ENCODE measurements around the gene LYRM4. TPM values are rescaled to one million over a fixed set of nuclear protein-coding genes. Genes with fewer than 3 reads are reported as not detected.
A peak's percentile ranks its signal among the peaks of the same experiment; 100 is the strongest.

LYRM4 gene
- total and polyA plus RNA-seq, 2 donors (not counting 1 experiment from before 2014, with no cell fraction given), result 14.5 to 31.9 TPM

GRCh38 chr6:5078121-5078669 is 182.6 kb downstream of the LYRM4 start:
- H3K27me3 ChIP-seq (ENCODE audit: control insufficient read depth, insufficient read depth, low read length), result no peaks in the 10 kb centered on the region
- no peak overlapping the region for H3K9ac ChIP-seq (ENCODE audit: insufficient read depth, low read length)
- H2AFZ ChIP-seq (ENCODE audit: low read length), result no peak overlapping the region
- DNase-seq (ENCODE audit: low read depth in 2 of 2), result peak in 1 of 2 donors; percentile 24
- H3K4me3 ChIP-seq (replicated peaks in 1 of 4; ENCODE audit: control extremely low read depth in 1 of 4, insufficient read depth in 1 of 4, low read depth in 3 of 4, low read length in 4 of 4), result no peak overlapping the region
- no peak overlapping the region for H3K27ac ChIP-seq (ENCODE audit: insufficient read depth, low read length)
- TF ChIP-seq CTCF (conservative IDR thresholded peaks at IDR 0.05 in 1 of 2, IDR thresholded peaks at IDR 0.05 in 1 of 2; ENCODE audit: low read depth in 1 of 2, low read length in 2 of 2) (peak in 1 of 2 donors; percentile 17), EZH2 (IDR thresholded peaks at IDR 0.05; ENCODE audit: low read length, missing control alignments) (no peak)
- H3K79me2 ChIP-seq (ENCODE audit: control insufficient read depth, insufficient read depth, low read length), result no peaks in the 10 kb centered on the region
- no peaks in the 10 kb centered on the region for H4K20me1 ChIP-seq (ENCODE audit: control insufficient read depth, extremely low read depth, insufficient read depth, low read length)
- no peaks in the 10 kb centered on the region for H3K9me3 ChIP-seq (ENCODE audit: control insufficient read depth, insufficient read depth, low read depth, low read length)
- no peaks in the 10 kb centered on the region for H3K36me3 ChIP-seq (ENCODE audit: control insufficient read depth, insufficient read depth, low read length)
- no peak overlapping the region for H3K4me2 ChIP-seq (ENCODE audit: extremely low read depth, insufficient read depth, low read length)
- H3K4me1 ChIP-seq (ENCODE audit: control insufficient read depth, extremely low read depth, insufficient read depth, low read length), result peaks cover 12% of the 10 kb centered on the region

- no peaks in the 10 kb centered on the region for H3K36me3 ChIP-seq (ENCODE audit: control insufficient read depth, insufficient read depth, low read length)
- TF ChIP-seq CTCF (conservative IDR thresholded peaks at IDR 0.05 in 1 of 2, IDR thresholded peaks at IDR 0.05 in 1 of 2; ENCODE audit: low read depth in 1 of 2, low read length in 2 of 2) (no peak), EZH2 (IDR thresholded peaks at IDR 0.05; ENCODE audit: low read length, missing control alignments) (no peak)
- DNase-seq (ENCODE audit: low read depth in 2 of 2), result no peak
- H3K79me2 ChIP-seq (ENCODE audit: control insufficient read depth, insufficient read depth, low read length), result no peaks in the 10 kb centered on the region
- H3K27me3 ChIP-seq (ENCODE audit: control insufficient read depth, insufficient read depth, low read length), result no peaks in the 10 kb centered on the region
- H4K20me1 ChIP-seq (ENCODE audit: control insufficient read depth, extremely low read depth, insufficient read depth, low read length), result no peaks in the 10 kb centered on the region
- no peak overlapping the region for H3K4me3 ChIP-seq (replicated peaks in 1 of 4; ENCODE audit: control extremely low read depth in 1 of 4, insufficient read depth in 1 of 4, low read depth in 3 of 4, low read length in 4 of 4)
- no peak overlapping the region for H2AFZ ChIP-seq (ENCODE audit: low read length)
- no peak overlapping the region for H3K27ac ChIP-seq (ENCODE audit: insufficient read depth, low read length)
- H3K4me1 ChIP-seq (ENCODE audit: control insufficient read depth, extremely low read depth, insufficient read depth, low read length), result peaks cover 3% of the 10 kb centered on the region
- H3K9me3 ChIP-seq (ENCODE audit: control insufficient read depth, insufficient read depth, low read depth, low read length), result no peaks in the 10 kb centered on the region
- H3K9ac ChIP-seq (ENCODE audit: insufficient read depth, low read length), result no peak overlapping the region
- H3K4me2 ChIP-seq (ENCODE audit: extremely low read depth, insufficient read depth, low read length), result no peak overlapping the region
Observed at GRCh38 chr6:5076931-5077330, 183.8 kb downstream of the LYRM4 start.

GRCh38 chr6:5073992-5074391 is 186.8 kb downstream of the LYRM4 start:
- no peak overlapping the region for H3K27ac ChIP-seq (ENCODE audit: insufficient read depth, low read length)
- H3K4me3 ChIP-seq (replicated peaks in 1 of 4; ENCODE audit: control extremely low read depth in 1 of 4, insufficient read depth in 1 of 4, low read depth in 3 of 4, low read length in 4 of 4), result no peak overlapping the region
- TF ChIP-seq EZH2 (IDR thresholded peaks at IDR 0.05; ENCODE audit: low read length, missing control alignments) (no peak), CTCF (conservative IDR thresholded peaks at IDR 0.05 in 1 of 2, IDR thresholded peaks at IDR 0.05 in 1 of 2; ENCODE audit: low read depth in 1 of 2, low read length in 2 of 2) (no peak)

More at GRCh38 chr6:5073992-5074391, 186.8 kb downstream of the LYRM4 start:
- no peaks in the 10 kb centered on the region for H4K20me1 ChIP-seq (ENCODE audit: control insufficient read depth, extremely low read depth, insufficient read depth, low read length)
- no peaks in the 10 kb centered on the region for H3K27me3 ChIP-seq (ENCODE audit: control insufficient read depth, insufficient read depth, low read length)
- H3K4me1 ChIP-seq (ENCODE audit: control insufficient read depth, extremely low read depth, insufficient read depth, low read length), result no peaks in the 10 kb centered on the region
- no peak overlapping the region for H3K9ac ChIP-seq (ENCODE audit: insufficient read depth, low read length)
- no peak for DNase-seq (ENCODE audit: low read depth in 2 of 2)
- no peaks in the 10 kb centered on the region for H3K9me3 ChIP-seq (ENCODE audit: control insufficient read depth, insufficient read depth, low read depth, low read length)
- no peaks in the 10 kb centered on the region for H3K36me3 ChIP-seq (ENCODE audit: control insufficient read depth, insufficient read depth, low read length)
- no peak overlapping the region for H2AFZ ChIP-seq (ENCODE audit: low read length)
- no peaks in the 10 kb centered on the region for H3K79me2 ChIP-seq (ENCODE audit: control insufficient read depth, insufficient read depth, low read length)
- no peak overlapping the region for H3K4me2 ChIP-seq (ENCODE audit: extremely low read depth, insufficient read depth, low read length)
